GM19025 (cell line): ENCODE results near the gene SEMA6B.

Experiments
- ATAC-seq: cut with Tn5 transposase; IDR thresholded peaks from one replicate; pipeline ENCODE4 v1.9.1; 2021; ENCODE audit warnings: mild to moderate bottlenecking, low read depth, moderate library complexity; ENCODE audit not compliant: unreplicated experiment

The SEMA6B gene

GRCh38 chr19:4513248-4513647, 46.2 kb downstream of the SEMA6B start:
- ATAC-seq = no peak

- ATAC-seq = no peak
Measured at GRCh38 chr19:4512070-4512469, 47.4 kb downstream of the SEMA6B start.

GRCh38 chr19:4511300-4512054, 48.0 kb downstream of the SEMA6B start:
- ATAC-seq = no peak

GRCh38 chr19:4510435-4511255, 48.8 kb downstream of the SEMA6B start:
- ATAC-seq = no peak

GRCh38 chr19:4508698-4509097, 50.8 kb downstream of the SEMA6B start:
- no peak for ATAC-seq

- ATAC-seq = no peak
Measured at GRCh38 chr19:4507804-4508203, 51.7 kb downstream of the SEMA6B start.

GRCh38 chr19:4507150-4507452, 52.4 kb downstream of the SEMA6B start:
- no peak for ATAC-seq

GRCh38 chr19:4506449-4507149, 52.9 kb downstream of the SEMA6B start:
- ATAC-seq = no peak

- ATAC-seq = no peak
Measured at GRCh38 chr19:4505570-4506448, 53.7 kb downstream of the SEMA6B start.

GRCh38 chr19:4504891-4505569, 54.5 kb downstream of the SEMA6B start:
- ATAC-seq = no peak

- no peak for ATAC-seq
Measured at GRCh38 chr19:4504297-4504701, 55.2 kb downstream of the SEMA6B start.

GRCh38 chr19:4503825-4504170, 55.7 kb downstream of the SEMA6B start:
- ATAC-seq = no peak

- no peak for ATAC-seq
Measured at GRCh38 chr19:4503132-4503824, 56.2 kb downstream of the SEMA6B start.

GRCh38 chr19:4502282-4503131, 57.0 kb downstream of the SEMA6B start:
- ATAC-seq = no peak

GRCh38 chr19:4501691-4502090, 57.8 kb downstream of the SEMA6B start:
- no peak for ATAC-seq

GRCh38 chr19:4500841-4501591, 58.5 kb downstream of the SEMA6B start:
- ATAC-seq = no peak

- ATAC-seq = no peak
Measured at GRCh38 chr19:4499855-4500254, 59.6 kb downstream of the SEMA6B start.

GRCh38 chr19:4499318-4499717, 60.2 kb downstream of the SEMA6B start:
- ATAC-seq = no peak
